HG02840 (cell line): ENCODE results near the gene NEUROD1.
A peak's percentile ranks its signal among the peaks of the same experiment; 100 is the strongest.

ENCODE experiments used
- ATAC-seq: cut with Tn5 transposase; IDR thresholded peaks from one replicate; pipeline ENCODE4 v1.9.1; 2021; ENCODE audit warnings: mild to moderate bottlenecking, moderate library complexity, moderate number of reproducible peaks; ENCODE audit not compliant: unreplicated experiment, low FRiP score

NEUROD1 gene

GRCh38 chr2:181680937-181681811 lies 857 bp upstream of the NEUROD1 start:
- ATAC-seq: no peak

GRCh38 chr2:181679544-181679979 lies 755 bp downstream of the NEUROD1 start:
- ATAC-seq: no peak

- no peak for ATAC-seq
Observed at GRCh38 chr2:181678861-181679543, 1.3 kb downstream of the NEUROD1 start.

GRCh38 chr2:181677912-181678586 lies 2.3 kb downstream of the NEUROD1 start:
- ATAC-seq: no peak

GRCh38 chr2:181675254-181675653 lies 5.1 kb downstream of the NEUROD1 start:
- ATAC-seq: no peak

GRCh38 chr2:181674461-181674860 lies 5.9 kb downstream of the NEUROD1 start:
- no peak for ATAC-seq

- ATAC-seq: no peak
Observed at GRCh38 chr2:181673173-181673572, 7.1 kb downstream of the NEUROD1 start.

- ATAC-seq: peak; percentile 87
Observed at GRCh38 chr2:181672255-181673008, 7.9 kb downstream of the NEUROD1 start.

- no peak for ATAC-seq
Observed at GRCh38 chr2:181670632-181671031, 9.7 kb downstream of the NEUROD1 start.

GRCh38 chr2:181667234-181667633 lies 13.1 kb downstream of the NEUROD1 start:
- ATAC-seq: no peak

GRCh38 chr2:181662287-181662686 lies 18.0 kb downstream of the NEUROD1 start:
- no peak for ATAC-seq

GRCh38 chr2:181660181-181660580 lies 20.1 kb downstream of the NEUROD1 start:
- no peak for ATAC-seq

GRCh38 chr2:181658444-181658843 lies 21.9 kb downstream of the NEUROD1 start:
- no peak for ATAC-seq

- ATAC-seq: peak; percentile 10
Observed at GRCh38 chr2:181657379-181657778, 22.9 kb downstream of the NEUROD1 start.

GRCh38 chr2:181656450-181657291 lies 23.6 kb downstream of the NEUROD1 start, which contains the start of gene CERKL:
Gene CERKL (minus strand): TSS chr2:181657105. CDS start chr2:181657006, 99 bp downstream.
- peak; percentile 83 for ATAC-seq

GRCh38 chr2:181655519-181655918 lies 24.8 kb downstream of the NEUROD1 start:
- no peak for ATAC-seq

GRCh38 chr2:181649436-181649979 lies 30.8 kb downstream of the NEUROD1 start:
- ATAC-seq: no peak

- ATAC-seq: peak; percentile 55
Observed at GRCh38 chr2:181648478-181649155, 31.7 kb downstream of the NEUROD1 start.
